HL-60 (cell line): ENCODE measurements around the gene SEC14L5.

Source experiments
- DNase-seq, 2 experiments: peaks; one replicate each; pipeline ENCODE4 v3.0.0-alpha.2; 2010 to 2020; ENCODE audit warnings: low read depth in 1 of 2, low spot score in 1 of 2
- H3K27ac ChIP-seq: fragments of 250-450 bp; sonication (Bioruptor Pico); replicated peaks from 2 replicates; pipeline ENCODE4 v1.5.1; 2020; ENCODE audit warnings: mild to moderate bottlenecking, moderate library complexity
- H3K27me3 ChIP-seq: fragments of 250-450 bp; sonication (Bioruptor Pico); 2 replicates; pipeline ENCODE4 v1.5.1; 2021; ENCODE audit warnings: mild to moderate bottlenecking, moderate library complexity; ENCODE audit not compliant: insufficient read depth, poor library complexity, severe bottlenecking
- H3K4me3 ChIP-seq: replicated peaks from 2 replicates; pipeline ENCODE4 v1.5.1; 2011; ENCODE audit warnings: mild to moderate bottlenecking, control low read depth, low read length; ENCODE audit not compliant: insufficient read depth
- GABPA ChIP-seq: IDR thresholded peaks from 2 replicates; pipeline ENCODE4 v1.6.1; 2012; ENCODE audit warnings: low read depth
- POLR2AphosphoS5 ChIP-seq: IDR thresholded peaks from 2 replicates; pipeline ENCODE4 v1.6.1; 2012; ENCODE audit warnings: low read depth
- SPI1 ChIP-seq: IDR thresholded peaks from 2 replicates; pipeline ENCODE4 v1.6.1; 2012; ENCODE audit warnings: low read depth, mild to moderate bottlenecking, borderline replicate concordance
- TF ChIP-seq, protein P1 (sequence below): IDR thresholded peaks from one replicate; pipeline ENCODE4 v1.5.1; 2011; ENCODE audit warnings: low read length, control low read depth, inconsistent platforms; ENCODE audit not compliant: insufficient read depth
- TF ChIP-seq, protein P2 (sequence below): IDR thresholded peaks from 2 replicates; pipeline ENCODE4 v1.6.1; 2012; ENCODE audit warnings: low read depth; ENCODE audit not compliant: insufficient replicate concordance

The SEC14L5 gene

DNA sequence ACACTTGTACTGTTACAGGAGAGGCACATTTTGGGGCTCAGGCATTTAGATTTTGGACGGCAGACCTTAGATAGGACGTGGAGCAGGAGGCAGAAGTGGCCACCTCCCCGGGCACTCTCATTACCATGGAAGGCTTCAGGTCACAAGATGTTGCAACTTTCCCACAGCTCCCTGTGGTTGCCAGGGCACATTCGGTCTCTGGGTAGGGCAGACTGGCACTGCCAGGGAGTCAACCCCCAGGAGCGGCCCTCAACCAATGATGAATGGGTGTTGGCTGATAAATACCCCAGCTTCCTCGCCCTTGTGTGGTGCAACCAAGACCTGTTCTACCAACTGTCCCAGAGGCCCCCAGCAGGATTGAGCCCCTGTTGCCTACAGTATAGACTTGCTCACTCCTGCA, 64.4 kb downstream of the SEC14L5 start:
- no peak for TF ChIP-seq POLR2AphosphoS5
- no peak for TF ChIP-seq GABPA
- TF ChIP-seq, protein P1, sequence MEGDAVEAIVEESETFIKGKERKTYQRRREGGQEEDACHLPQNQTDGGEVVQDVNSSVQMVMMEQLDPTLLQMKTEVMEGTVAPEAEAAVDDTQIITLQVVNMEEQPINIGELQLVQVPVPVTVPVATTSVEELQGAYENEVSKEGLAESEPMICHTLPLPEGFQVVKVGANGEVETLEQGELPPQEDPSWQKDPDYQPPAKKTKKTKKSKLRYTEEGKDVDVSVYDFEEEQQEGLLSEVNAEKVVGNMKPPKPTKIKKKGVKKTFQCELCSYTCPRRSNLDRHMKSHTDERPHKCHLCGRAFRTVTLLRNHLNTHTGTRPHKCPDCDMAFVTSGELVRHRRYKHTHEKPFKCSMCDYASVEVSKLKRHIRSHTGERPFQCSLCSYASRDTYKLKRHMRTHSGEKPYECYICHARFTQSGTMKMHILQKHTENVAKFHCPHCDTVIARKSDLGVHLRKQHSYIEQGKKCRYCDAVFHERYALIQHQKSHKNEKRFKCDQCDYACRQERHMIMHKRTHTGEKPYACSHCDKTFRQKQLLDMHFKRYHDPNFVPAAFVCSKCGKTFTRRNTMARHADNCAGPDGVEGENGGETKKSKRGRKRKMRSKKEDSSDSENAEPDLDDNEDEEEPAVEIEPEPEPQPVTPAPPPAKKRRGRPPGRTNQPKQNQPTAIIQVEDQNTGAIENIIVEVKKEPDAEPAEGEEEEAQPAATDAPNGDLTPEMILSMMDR = no peak
- TF ChIP-seq, protein P2, sequence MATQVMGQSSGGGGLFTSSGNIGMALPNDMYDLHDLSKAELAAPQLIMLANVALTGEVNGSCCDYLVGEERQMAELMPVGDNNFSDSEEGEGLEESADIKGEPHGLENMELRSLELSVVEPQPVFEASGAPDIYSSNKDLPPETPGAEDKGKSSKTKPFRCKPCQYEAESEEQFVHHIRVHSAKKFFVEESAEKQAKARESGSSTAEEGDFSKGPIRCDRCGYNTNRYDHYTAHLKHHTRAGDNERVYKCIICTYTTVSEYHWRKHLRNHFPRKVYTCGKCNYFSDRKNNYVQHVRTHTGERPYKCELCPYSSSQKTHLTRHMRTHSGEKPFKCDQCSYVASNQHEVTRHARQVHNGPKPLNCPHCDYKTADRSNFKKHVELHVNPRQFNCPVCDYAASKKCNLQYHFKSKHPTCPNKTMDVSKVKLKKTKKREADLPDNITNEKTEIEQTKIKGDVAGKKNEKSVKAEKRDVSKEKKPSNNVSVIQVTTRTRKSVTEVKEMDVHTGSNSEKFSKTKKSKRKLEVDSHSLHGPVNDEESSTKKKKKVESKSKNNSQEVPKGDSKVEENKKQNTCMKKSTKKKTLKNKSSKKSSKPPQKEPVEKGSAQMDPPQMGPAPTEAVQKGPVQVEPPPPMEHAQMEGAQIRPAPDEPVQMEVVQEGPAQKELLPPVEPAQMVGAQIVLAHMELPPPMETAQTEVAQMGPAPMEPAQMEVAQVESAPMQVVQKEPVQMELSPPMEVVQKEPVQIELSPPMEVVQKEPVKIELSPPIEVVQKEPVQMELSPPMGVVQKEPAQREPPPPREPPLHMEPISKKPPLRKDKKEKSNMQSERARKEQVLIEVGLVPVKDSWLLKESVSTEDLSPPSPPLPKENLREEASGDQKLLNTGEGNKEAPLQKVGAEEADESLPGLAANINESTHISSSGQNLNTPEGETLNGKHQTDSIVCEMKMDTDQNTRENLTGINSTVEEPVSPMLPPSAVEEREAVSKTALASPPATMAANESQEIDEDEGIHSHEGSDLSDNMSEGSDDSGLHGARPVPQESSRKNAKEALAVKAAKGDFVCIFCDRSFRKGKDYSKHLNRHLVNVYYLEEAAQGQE = no peak
- no peak for TF ChIP-seq SPI1
- H3K27me3 ChIP-seq = no peaks in the 10 kb centered on the region
- H3K4me3 ChIP-seq = no peak overlapping the region
- no peak for DNase-seq
- H3K27ac ChIP-seq = no peak overlapping the region

DNA sequence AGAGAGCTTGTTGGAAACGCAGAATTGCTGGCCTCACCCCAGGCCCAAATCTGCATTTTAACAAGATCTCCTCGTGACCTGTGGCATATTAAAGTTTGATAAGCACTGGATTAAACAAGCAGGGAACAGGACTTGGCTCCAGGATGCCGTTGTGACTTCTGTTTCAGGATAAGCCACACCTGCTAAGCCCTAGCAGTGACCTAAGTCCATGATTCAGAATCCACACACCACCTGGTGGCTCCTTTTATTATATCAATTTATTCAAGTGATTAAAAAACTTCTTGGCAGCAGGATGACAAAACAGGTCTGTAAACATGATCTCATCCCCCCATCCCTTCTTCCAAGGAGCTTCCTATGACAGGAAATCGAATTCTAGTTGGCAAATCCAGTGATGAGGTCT, 66.5 kb downstream of the SEC14L5 start:
- TF ChIP-seq, protein P2 = no peak
- no peak for TF ChIP-seq SPI1
- TF ChIP-seq POLR2AphosphoS5 = no peak
- TF ChIP-seq, protein P1 = no peak
- no peak for TF ChIP-seq GABPA
- Histone ChIP-seq H3K4me3 (no peak overlapping the region), H3K27ac (no peak overlapping the region), H3K27me3 (no peaks in the 10 kb centered on the region)
- DNase-seq = no peak

DNA sequence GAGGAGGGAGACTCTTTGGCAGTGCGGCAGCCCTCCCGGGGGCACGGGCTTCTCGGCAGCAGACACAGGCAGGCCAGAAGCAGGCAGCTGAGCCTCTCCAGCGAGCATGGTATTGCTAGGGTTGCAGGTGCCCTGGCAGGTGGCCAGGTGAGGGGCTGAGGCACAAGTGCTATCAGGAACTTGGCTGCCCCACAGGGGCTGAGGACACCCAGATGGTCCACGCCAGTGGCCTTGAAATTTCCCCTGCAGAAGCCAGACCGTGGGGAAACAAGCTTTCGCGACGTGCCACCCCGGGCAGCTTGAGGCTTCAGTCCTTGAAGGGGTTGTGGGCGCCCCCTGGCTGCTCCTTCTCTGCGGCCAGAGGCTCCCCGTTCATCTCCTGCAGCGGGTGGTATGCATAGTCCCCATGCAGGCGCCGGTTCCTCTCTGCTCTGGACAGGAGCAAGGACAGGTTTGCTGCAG, 67.1 kb downstream of the SEC14L5 start:
- no peak for TF ChIP-seq SPI1
- TF ChIP-seq, protein P1 = no peak
- TF ChIP-seq, protein P2 = no peak
- no peak for TF ChIP-seq GABPA
- TF ChIP-seq POLR2AphosphoS5 = no peak
- Histone ChIP-seq H3K27ac (no peak overlapping the region), H3K4me3 (no peak overlapping the region), H3K27me3 (no peaks in the 10 kb centered on the region)
- peak in 1 of 2 experiments; percentile 26 for DNase-seq
